GM10847 (cell line): ENCODE data around the gene GAB1.

Experiments
- POLR2A ChIP-seq: IDR thresholded peaks from 2 replicates; pipeline ENCODE4 v1.6.1; 2011; ENCODE audit not compliant: insufficient read length; ENCODE audit errors: extremely low read depth

GAB1 gene

GRCh38 chr4:143438710-143439109 lies 102.0 kb downstream of the GAB1 start:
- no peak for TF ChIP-seq POLR2A

GRCh38 chr4:143441109-143441508 lies 104.4 kb downstream of the GAB1 start:
- TF ChIP-seq POLR2A = no peak

GRCh38 chr4:143441678-143442077 lies 105.0 kb downstream of the GAB1 start:
- no peak for TF ChIP-seq POLR2A

- no peak for TF ChIP-seq POLR2A
Observed at GRCh38 chr4:143443728-143444127, 107.1 kb downstream of the GAB1 start.

GRCh38 chr4:143451186-143451585 lies 114.5 kb downstream of the GAB1 start:
- no peak for TF ChIP-seq POLR2A

- no peak for TF ChIP-seq POLR2A
Observed at GRCh38 chr4:143455211-143455610, 118.5 kb downstream of the GAB1 start.

GRCh38 chr4:143458966-143459365 lies 122.3 kb downstream of the GAB1 start:
- no peak for TF ChIP-seq POLR2A

- no peak for TF ChIP-seq POLR2A
Observed at GRCh38 chr4:143473334-143474126, 136.9 kb downstream of the GAB1 start.

- TF ChIP-seq POLR2A = no peak
Observed at GRCh38 chr4:143477487-143477886, 140.8 kb downstream of the GAB1 start.

GRCh38 chr4:143481361-143481760 lies 144.7 kb downstream of the GAB1 start:
- TF ChIP-seq POLR2A = no peak

GRCh38 chr4:143482840-143483239 lies 146.2 kb downstream of the GAB1 start:
- TF ChIP-seq POLR2A = no peak

- TF ChIP-seq POLR2A = no peak
Observed at GRCh38 chr4:143486314-143486713, 149.6 kb downstream of the GAB1 start.

- TF ChIP-seq POLR2A = no peak
Observed at GRCh38 chr4:143488687-143489086, 152.0 kb downstream of the GAB1 start.

- no peak for TF ChIP-seq POLR2A
Observed at GRCh38 chr4:143489106-143489505, 152.4 kb downstream of the GAB1 start.

GRCh38 chr4:143498021-143498420 lies 161.3 kb downstream of the GAB1 start:
- no peak for TF ChIP-seq POLR2A

GRCh38 chr4:143502231-143502630 lies 165.6 kb downstream of the GAB1 start:
- TF ChIP-seq POLR2A = no peak

- TF ChIP-seq POLR2A = no peak
Observed at GRCh38 chr4:143506031-143506430, 169.4 kb downstream of the GAB1 start.
